ENCODE measurements around the gene ADGRG6. TPM values are rescaled to one million over a fixed set of nuclear protein-coding genes. Genes with fewer than 3 reads are reported as not detected.
"Not testable (repeated sequence)": the region's sequence is repeated elsewhere in the genome, so short reads cannot be mapped to it uniquely, and the experiment has no call there.

The ADGRG6 gene
- total RNA-seq, 2 donors from 2014 or later: 17.0 to 17.9 TPM

DNA sequence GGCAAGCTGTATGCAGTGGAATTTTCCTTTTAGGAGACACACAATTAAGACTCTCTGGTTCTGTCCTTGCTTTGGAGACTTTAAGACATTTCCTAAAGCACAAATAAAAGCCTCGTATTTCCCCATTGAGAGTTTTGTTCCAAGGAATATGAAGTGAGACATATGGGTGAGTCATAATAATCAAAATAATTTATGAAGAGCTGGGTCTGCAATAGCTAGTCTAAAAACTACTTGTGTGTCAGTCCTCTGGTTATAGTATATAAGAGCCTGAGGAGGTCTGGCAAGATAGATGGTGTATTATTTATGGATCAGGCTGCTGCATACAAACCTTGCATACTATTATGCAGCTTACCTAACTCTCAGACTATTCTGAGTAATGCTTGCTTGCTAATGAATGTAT, 142.6 kb downstream of the ADGRG6 start:
- no peaks in the 10 kb centered on the region for H3K4me1 ChIP-seq
- no peak overlapping the region for H3K4me3 ChIP-seq
- TF ChIP-seq CTCF (IDR thresholded peaks at IDR 0.05): no peak
- no peaks in the 10 kb centered on the region for H3K36me3 ChIP-seq
- intact Hi-C loops (cut with DNase I): no loop called here
- H3K9ac ChIP-seq (ENCODE audit: low read depth in 2 of 2, low read length in 2 of 2): no peak overlapping the region
- no peaks in the 10 kb centered on the region for H3K27me3 ChIP-seq
- no peak for DNase-seq
- H3K27ac ChIP-seq: no peak overlapping the region
- H3K9me3 ChIP-seq: no peaks in the 10 kb centered on the region

GRCh38 chr6:142444881-142445301, 143.1 kb downstream of the ADGRG6 start:
- Histone ChIP-seq H3K4me3 (no peak overlapping the region), H3K27me3 (no peaks in the 10 kb centered on the region), H3K9me3 (no peaks in the 10 kb centered on the region), H3K9ac (ENCODE audit: low read depth in 2 of 2, low read length in 2 of 2) (no peak overlapping the region), H3K36me3 (no peaks in the 10 kb centered on the region), H3K4me1 (no peaks in the 10 kb centered on the region), H3K27ac (no peak overlapping the region)
- intact Hi-C loops (cut with DNase I): no loop called here
- no peak for DNase-seq
- no peak for TF ChIP-seq CTCF (IDR thresholded peaks at IDR 0.05)

DNA sequence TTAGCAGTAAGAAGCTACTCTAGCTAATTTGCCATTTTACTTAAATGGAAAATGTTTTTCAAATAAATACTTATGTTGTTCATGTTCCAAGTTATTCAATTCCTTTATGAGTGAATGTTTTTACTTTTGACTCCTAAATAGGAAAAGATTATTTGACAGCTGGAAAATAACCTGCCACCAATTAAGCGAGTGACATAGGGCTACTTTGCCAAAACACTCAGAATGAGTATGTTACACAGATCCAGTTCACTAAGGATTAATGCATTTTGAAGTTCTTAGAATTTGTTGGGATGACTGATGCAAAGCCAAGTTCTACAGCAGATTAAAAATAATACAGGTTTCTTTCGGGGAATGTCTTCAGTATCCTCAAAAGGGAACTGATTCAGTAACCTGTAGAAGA, 144.4 kb downstream of the ADGRG6 start:
- intact Hi-C loops (cut with DNase I): no loop called here
- Histone ChIP-seq H3K27ac (no peak overlapping the region), H3K4me1 (no peaks in the 10 kb centered on the region), H3K9ac (ENCODE audit: low read depth in 2 of 2, low read length in 2 of 2) (no peak overlapping the region), H3K36me3 (no peaks in the 10 kb centered on the region), H3K9me3 (no peaks in the 10 kb centered on the region), H3K27me3 (no peaks in the 10 kb centered on the region), H3K4me3 (no peak overlapping the region)
- TF ChIP-seq CTCF (IDR thresholded peaks at IDR 0.05): no peak
- no peak for DNase-seq

GRCh38 chr6:142446576-142446975, 144.8 kb downstream of the ADGRG6 start:
- H3K27me3 ChIP-seq: no peaks in the 10 kb centered on the region
- H3K4me3 ChIP-seq: no peak overlapping the region
- H3K4me1 ChIP-seq: no peaks in the 10 kb centered on the region
- no peak for DNase-seq
- intact Hi-C loops (cut with DNase I): no loop called here
- no peaks in the 10 kb centered on the region for H3K36me3 ChIP-seq
- no peaks in the 10 kb centered on the region for H3K9me3 ChIP-seq
- TF ChIP-seq CTCF (IDR thresholded peaks at IDR 0.05): no peak
- H3K27ac ChIP-seq: no peak overlapping the region
- H3K9ac ChIP-seq (ENCODE audit: low read depth in 2 of 2, low read length in 2 of 2): no peak overlapping the region

- intact Hi-C loops (cut with DNase I): no loop called here
- H3K9me3 ChIP-seq: no peaks in the 10 kb centered on the region
- no peak overlapping the region for H3K27ac ChIP-seq
- H3K9ac ChIP-seq (ENCODE audit: low read depth in 2 of 2, low read length in 2 of 2): no peak overlapping the region
- no peak for DNase-seq
- TF ChIP-seq CTCF (IDR thresholded peaks at IDR 0.05): no peak
- no peaks in the 10 kb centered on the region for H3K4me1 ChIP-seq
- no peaks in the 10 kb centered on the region for H3K36me3 ChIP-seq
- no peaks in the 10 kb centered on the region for H3K27me3 ChIP-seq
- no peak overlapping the region for H3K4me3 ChIP-seq
Measured at GRCh38 chr6:142448091-142448729, 146.4 kb downstream of the ADGRG6 start.

DNA sequence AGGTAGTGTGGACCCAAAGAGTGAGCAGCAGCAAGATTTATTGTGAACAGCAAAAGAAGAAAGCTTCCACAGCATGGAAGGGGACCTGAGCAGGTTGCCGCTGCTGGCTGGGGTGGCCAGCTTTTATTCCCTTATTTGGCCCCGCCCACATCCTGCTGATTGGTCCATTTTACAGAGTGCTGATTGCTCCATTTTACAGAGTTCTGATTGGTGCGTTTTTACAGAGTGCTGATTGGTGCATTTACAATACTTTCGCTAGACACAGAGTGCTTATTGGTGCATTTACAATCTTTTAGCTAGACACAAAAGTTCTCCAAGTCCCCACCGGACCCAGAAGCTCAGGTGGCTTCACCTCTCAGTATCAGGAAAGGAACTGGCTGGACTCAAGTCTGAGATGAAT, 149.0 kb downstream of the ADGRG6 start:
- H3K4me1 ChIP-seq; H3K4me3 ChIP-seq; H3K36me3 ChIP-seq; H3K9ac ChIP-seq (ENCODE audit: low read depth in 2 of 2, low read length in 2 of 2); DNase-seq; H3K27me3 ChIP-seq; intact Hi-C loops (cut with DNase I); H3K9me3 ChIP-seq; H3K27ac ChIP-seq: not testable (repeated sequence)

Data from colonic mucosa (tissue), 4 donors.